Mesodermal cell (in vitro differentiated cells): ENCODE data around the gene LRRC38.

Experiments used
- H3K27ac ChIP-seq: 2 replicates; pipeline ENCODE4 v1.7.0; 2013; ENCODE audit warnings: mild to moderate bottlenecking, low read depth, low read length, moderate library complexity; ENCODE audit not compliant: severe bottlenecking
- H3K36me3 ChIP-seq: 2 replicates; pipeline ENCODE4 v1.7.1; 2013; ENCODE audit warnings: mild to moderate bottlenecking, low read length, moderate library complexity; ENCODE audit not compliant: control insufficient read depth, insufficient read depth
- H3K4me1 ChIP-seq: one replicate; pipeline ENCODE4 v1.7.1; 2013; ENCODE audit warnings: mild to moderate bottlenecking, low read length; ENCODE audit not compliant: insufficient read depth, control insufficient read depth, poor library complexity, severe bottlenecking
- H3K4me3 ChIP-seq: 2 replicates; pipeline ENCODE4 v1.7.0; 2013; ENCODE audit warnings: low read length, control low read depth, mild to moderate bottlenecking; ENCODE audit not compliant: insufficient read depth, poor library complexity, severe bottlenecking; ENCODE audit errors: extremely low read depth
- H3K9me3 ChIP-seq: 2 replicates; pipeline ENCODE4 v1.7.1; 2013; ENCODE audit warnings: mild to moderate bottlenecking, low read length, moderate library complexity; ENCODE audit not compliant: control insufficient read depth
- WGBS, 2 experiments: methylation state at CpG; one replicate each; pipeline ENCODE4 v1.1.5; 2013; ENCODE audit warnings: missing lambda C conversion rate in 2 of 2; ENCODE audit not compliant: insufficient coverage in 2 of 2; 5-methylcytosine and 5-hydroxymethylcytosine counted together

LRRC38 gene

DNA sequence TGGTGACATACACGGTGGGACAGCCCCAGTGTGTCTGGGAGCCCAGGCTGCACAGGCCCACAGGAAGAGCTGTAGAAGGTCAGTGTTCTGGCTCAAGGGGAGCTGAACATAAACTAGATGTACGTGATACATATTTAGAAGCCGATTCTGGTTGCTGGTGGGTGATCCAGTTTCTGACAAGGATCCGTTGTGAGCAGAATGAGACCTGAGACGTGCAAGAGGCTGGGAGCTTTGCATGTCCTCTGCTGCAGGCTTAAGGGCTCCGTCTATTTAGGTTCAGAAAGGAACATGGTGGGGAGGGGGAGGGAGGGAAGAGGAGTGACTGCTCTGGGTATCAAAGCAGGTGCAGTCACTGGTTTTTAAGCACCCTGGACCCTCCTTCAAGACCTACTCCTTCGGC, 18.6 kb downstream of the LRRC38 start:
- Histone ChIP-seq H3K4me1 (no peaks in the 10 kb centered on the region), H3K9me3 (no peaks in the 10 kb centered on the region), H3K36me3 (no peaks in the 10 kb centered on the region), H3K27ac (no peak overlapping the region), H3K4me3 (no peak overlapping the region)
- 70 to 82% methylated on average over 5 to 7 of the region's 7 CpGs for WGBS, 2 experiments

- WGBS, 2 experiments: 77 to 83% methylated on average over 5 to 6 of the region's 6 CpGs
Observed at GRCh38 chr1:13494712-13495111, 19.1 kb downstream of the LRRC38 start.

DNA sequence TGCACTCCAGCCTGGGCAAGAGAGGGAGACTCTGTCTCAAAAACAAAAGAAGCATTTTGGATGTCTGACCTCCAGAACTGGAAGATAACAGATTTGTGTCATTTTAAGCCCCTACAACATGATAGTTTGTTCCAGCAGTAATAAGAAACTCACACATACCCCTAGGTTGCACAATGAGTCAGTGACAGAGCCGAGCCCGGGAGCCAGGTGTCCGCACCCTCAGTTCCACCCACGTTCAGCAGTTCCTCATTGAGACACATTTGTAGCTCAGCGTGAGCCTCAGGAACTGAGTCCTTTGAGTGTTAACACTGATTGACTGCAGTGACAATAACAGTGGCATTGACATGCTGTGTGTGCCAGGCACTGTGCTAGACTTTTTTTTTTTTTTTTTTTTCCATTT, 19.8 kb downstream of the LRRC38 start:
- 85 to 92% methylated on average over 5 of the region's 5 CpGs for WGBS, 2 experiments
- Histone ChIP-seq H3K36me3 (no peaks in the 10 kb centered on the region), H3K9me3 (no peaks in the 10 kb centered on the region), H3K4me1 (no peaks in the 10 kb centered on the region), H3K27ac (no peak overlapping the region), H3K4me3 (no peak overlapping the region)

More at GRCh38 chr1:13494712-13495111, 19.1 kb downstream of the LRRC38 start:
- Histone ChIP-seq H3K36me3 (no peaks in the 10 kb centered on the region), H3K4me3 (no peak overlapping the region), H3K27ac (no peak overlapping the region), H3K4me1 (no peaks in the 10 kb centered on the region), H3K9me3 (no peaks in the 10 kb centered on the region)

DNA sequence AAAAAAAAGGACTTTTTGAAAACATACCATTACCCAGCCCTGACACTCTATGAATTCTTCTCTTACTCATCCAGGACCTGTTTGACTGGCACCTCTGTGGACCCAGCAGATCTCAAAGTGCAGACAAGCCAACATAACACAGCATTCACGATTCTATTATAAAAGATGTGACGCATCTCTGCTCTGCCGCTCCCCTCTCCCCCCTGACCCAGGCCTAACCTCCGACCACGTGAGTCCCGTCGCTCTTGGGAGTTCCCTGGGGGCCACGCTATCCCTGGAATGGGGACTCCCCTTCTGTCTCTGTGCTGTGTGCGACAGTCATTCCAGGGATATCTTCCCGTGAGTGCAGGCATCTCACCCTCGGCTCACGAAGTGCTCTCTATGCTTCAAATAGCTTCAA, 21.1 kb downstream of the LRRC38 start:
- H3K9me3 ChIP-seq: no peaks in the 10 kb centered on the region
- H3K36me3 ChIP-seq: no peaks in the 10 kb centered on the region
- no peaks in the 10 kb centered on the region for H3K4me1 ChIP-seq
- no peak overlapping the region for H3K27ac ChIP-seq
- 81 to 83% methylated on average over 8 to 12 of the region's 12 CpGs for WGBS, 2 experiments
- no peak overlapping the region for H3K4me3 ChIP-seq

GRCh38 chr1:13487957-13488356, 25.8 kb downstream of the LRRC38 start:
- Histone ChIP-seq H3K9me3 (no peaks in the 10 kb centered on the region), H3K4me1 (no peaks in the 10 kb centered on the region), H3K4me3 (no peak overlapping the region), H3K27ac (no peak overlapping the region), H3K36me3 (no peaks in the 10 kb centered on the region)
- no CpG with 5 or more reads among the region's 3 CpGs for WGBS, 2 experiments

DNA sequence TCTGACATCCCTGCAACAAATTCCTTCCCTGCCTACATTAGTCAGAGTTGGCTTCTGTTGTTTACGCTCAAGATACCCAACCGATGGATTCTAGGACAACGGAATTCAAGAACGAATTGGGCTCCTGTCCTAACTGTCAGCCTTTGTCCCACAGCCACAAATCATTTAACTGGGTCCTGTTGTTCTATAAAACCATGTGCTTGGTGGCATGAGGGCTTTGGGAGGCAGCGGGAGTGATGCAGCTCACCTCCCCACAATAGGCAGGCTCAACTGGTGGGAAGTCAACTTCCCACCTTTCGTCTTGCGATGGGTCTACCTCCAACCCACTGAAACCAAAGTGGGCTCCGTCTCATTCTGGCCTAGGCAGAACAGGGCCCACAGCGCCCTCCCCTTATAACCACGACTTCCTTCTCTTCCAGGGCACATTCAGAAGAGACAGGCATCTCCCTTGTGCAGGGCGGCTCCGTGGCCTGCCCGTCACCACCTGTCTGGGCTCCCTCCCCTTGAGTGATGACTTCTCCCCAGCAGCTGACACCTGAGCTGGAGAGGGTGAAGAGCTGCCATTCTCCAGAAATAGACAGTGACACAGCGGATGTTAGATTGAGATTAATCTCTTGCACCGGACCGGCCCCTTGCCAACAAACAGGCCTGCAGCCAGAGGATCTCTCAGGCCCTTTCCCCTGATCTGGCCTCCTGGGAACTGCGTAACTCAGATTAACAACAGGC, 26.5 kb downstream of the LRRC38 start:
- no peaks in the 10 kb centered on the region for H3K36me3 ChIP-seq
- H3K9me3 ChIP-seq: no peaks in the 10 kb centered on the region
- no peak overlapping the region for H3K4me3 ChIP-seq
- H3K27ac ChIP-seq: no peak overlapping the region
- WGBS, 2 experiments: 89 to 92% methylated on average over 15 to 16 of the region's 17 CpGs
- no peaks in the 10 kb centered on the region for H3K4me1 ChIP-seq

DNA sequence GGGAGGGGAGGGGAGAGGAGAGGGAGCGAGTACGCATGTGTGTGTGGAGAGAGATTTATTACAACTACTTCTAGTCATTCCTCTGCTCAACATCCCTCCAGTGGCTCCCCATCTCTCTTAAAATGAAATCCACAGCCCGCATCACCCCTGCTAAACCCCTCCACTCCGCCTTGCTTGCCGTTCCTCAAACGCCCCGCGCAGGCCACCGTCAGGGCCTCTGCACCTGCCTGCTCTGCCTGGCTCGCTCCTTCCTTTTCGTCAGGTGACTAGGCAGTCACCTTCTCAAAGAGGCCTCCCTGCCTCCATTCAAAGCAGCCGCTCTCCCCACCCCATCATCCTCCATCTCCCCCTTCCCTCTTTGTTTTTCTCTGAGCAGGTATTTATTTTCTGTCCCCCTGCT, 29.9 kb downstream of the LRRC38 start:
- WGBS, 2 experiments: 88 to 89% methylated on average over 9 to 10 of the region's 12 CpGs
- Histone ChIP-seq H3K27ac (no peak overlapping the region), H3K9me3 (no peaks in the 10 kb centered on the region), H3K36me3 (no peaks in the 10 kb centered on the region), H3K4me3 (no peak overlapping the region), H3K4me1 (no peaks in the 10 kb centered on the region)

- Histone ChIP-seq H3K4me3 (no peak overlapping the region), H3K27ac (no peak overlapping the region), H3K9me3 (peaks cover 5% of the 10 kb centered on the region), H3K4me1 (no peaks in the 10 kb centered on the region), H3K36me3 (no peaks in the 10 kb centered on the region)
- 82 to 92% methylated on average over 1 to 3 of the region's 4 CpGs for WGBS, 2 experiments
Observed at GRCh38 chr1:13482600-13482999, 31.2 kb downstream of the LRRC38 start.

DNA sequence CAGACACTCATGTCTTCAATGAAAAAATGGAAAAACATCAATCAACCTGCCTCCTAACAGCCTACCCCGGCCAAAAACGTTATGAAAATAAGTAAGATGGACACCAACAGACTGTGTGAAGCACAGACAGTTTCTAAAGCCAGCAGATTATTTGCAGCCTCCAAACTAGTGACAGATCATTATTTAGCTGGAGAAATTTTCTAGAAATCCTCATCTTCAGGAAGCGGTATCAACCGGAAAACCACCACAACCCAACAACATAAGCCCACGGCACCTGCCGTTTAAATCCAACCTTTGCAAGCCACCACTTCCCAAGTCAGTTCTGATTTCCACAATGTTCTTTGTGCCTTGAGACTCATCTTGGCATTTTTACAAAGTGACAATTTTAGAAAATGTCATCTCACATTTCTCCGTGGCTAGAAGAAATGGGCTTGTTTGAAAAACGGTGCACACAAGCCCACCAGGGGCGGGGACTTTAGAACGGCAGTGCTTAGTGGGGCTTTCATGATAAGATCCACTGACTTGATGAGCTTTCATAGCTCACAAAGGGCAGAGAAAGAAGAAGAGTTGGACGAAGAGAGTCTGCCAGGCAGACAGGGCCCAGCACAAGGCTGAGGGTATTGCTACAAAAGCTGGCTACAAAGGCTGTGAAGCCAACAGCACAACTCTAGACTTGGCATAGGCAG, 34.5 kb downstream of the LRRC38 start:
- peaks cover 5% of the 10 kb centered on the region for H3K9me3 ChIP-seq
- H3K27ac ChIP-seq: no peak overlapping the region
- no peaks in the 10 kb centered on the region for H3K4me1 ChIP-seq
- no peak overlapping the region for H3K4me3 ChIP-seq
- 80 to 86% methylated on average over 9 to 10 of the region's 11 CpGs for WGBS, 2 experiments
- H3K36me3 ChIP-seq: no peaks in the 10 kb centered on the region

DNA sequence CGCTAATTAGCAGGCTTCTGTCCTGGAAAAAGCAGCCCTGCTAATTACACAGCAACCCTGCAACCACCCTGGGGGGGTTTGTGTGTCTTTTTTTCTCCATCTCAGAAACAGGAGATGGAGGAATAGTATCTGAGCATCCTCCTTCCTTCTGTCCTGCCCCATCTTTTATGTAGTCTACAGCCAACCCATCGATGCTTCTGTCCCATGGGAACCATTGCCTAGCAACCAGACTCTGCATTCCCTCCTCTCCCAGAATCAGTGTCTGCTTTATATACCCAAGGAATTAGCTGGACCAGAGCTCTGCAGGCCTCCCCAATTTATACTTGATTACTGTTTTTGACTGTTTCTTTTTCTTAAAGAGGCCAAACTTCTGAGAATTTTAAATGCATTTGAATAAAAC, 35.1 kb downstream of the LRRC38 start:
- H3K27ac ChIP-seq: no peak overlapping the region
- no peaks in the 10 kb centered on the region for H3K36me3 ChIP-seq
- H3K4me3 ChIP-seq: no peak overlapping the region
- H3K9me3 ChIP-seq: peaks cover 5% of the 10 kb centered on the region
- WGBS, 2 experiments: 71 to 83% methylated on average over 1 of the region's 2 CpGs
- no peaks in the 10 kb centered on the region for H3K4me1 ChIP-seq

- Histone ChIP-seq H3K4me1 (no peaks in the 10 kb centered on the region), H3K4me3 (no peak overlapping the region), H3K27ac (no peak overlapping the region), H3K36me3 (no peaks in the 10 kb centered on the region), H3K9me3 (no peaks in the 10 kb centered on the region)
- WGBS, 2 experiments: 41 to 49% methylated on average over 3 to 4 of the region's 5 CpGs
Observed at GRCh38 chr1:13469343-13469742, 44.5 kb downstream of the LRRC38 start.
